ENCODE results near the gene RAB21. TPM values are rescaled to one million over a fixed set of nuclear protein-coding genes. Genes with fewer than 3 reads are reported as not detected.
"Not testable (repeated sequence)": the region's sequence is repeated elsewhere in the genome, so short reads cannot be mapped to it uniquely, and the experiment has no call there.

Gene RAB21
- total RNA-seq, 1 experiment from 2014 or later: 33.6 TPM

DNA sequence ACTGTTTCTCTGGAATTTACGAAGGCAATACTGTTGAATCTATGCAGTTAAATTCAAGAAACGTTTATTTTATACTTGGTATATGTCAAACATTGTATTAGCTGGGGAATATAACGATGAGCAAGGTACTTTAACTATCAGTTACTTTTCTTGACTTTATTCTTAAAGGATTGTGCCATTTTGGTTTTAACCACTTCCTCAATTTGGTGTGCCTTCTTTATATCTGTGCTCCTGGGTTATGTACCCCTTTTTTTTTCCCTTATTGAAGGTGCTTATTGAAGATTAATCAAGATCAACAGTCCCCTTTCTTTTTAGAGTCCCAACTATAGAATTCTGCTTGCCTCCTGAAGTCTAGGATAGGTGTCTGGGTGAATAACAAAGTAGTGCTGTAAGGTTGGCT is 5.8 kb downstream of the RAB21 start (continued):
- TF ChIP-seq, protein P1, sequence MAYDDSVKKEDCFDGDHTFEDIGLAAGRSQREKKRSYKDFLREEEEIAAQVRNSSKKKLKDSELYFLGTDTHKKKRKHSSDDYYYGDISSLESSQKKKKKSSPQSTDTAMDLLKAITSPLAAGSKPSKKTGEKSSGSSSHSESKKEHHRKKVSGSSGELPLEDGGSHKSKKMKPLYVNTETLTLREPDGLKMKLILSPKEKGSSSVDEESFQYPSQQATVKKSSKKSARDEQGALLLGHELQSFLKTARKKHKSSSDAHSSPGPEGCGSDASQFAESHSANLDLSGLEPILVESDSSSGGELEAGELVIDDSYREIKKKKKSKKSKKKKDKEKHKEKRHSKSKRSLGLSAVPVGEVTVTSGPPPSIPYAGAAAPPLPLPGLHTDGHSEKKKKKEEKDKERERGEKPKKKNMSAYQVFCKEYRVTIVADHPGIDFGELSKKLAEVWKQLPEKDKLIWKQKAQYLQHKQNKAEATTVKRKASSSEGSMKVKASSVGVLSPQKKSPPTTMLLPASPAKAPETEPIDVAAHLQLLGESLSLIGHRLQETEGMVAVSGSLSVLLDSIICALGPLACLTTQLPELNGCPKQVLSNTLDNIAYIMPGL (CRISPR knock-in tag; IDR thresholded peaks at IDR 0.05): no peak

- DNase-seq (ENCODE audit: low spot score); H3K4me3 Mint-ChIP-seq; H3K9me3 Mint-ChIP-seq; CTCF ChIA-PET; POLR2A ChIA-PET; ATAC-seq; H3K27ac Mint-ChIP-seq; H3K27me3 Mint-ChIP-seq (ENCODE audit: low read depth): not testable (repeated sequence)
- peaks cover 25% of the 10 kb centered on the region for H3K4me1 Mint-ChIP-seq
- H3K36me3 Mint-ChIP-seq: peaks cover 19% of the 10 kb centered on the region
These were observed 6.7 kb downstream of the RAB21 start for GRCh38 chr12:71761354-71761753.

- CTCF ChIA-PET: interaction anchor here (0.6 kb wide), 1 partner anchor 17 kb away, joined by 5 read pairs; no protein-coding TSS in a partner anchor
These were observed 9.2 kb downstream of the RAB21 start for GRCh38 chr12:71763677-71764379.

More at GRCh38 chr12:71763677-71764379, 9.2 kb downstream of the RAB21 start:
- POLR2A ChIA-PET: no interaction called here
- H3K4me1 Mint-ChIP-seq: peaks cover 19% of the 10 kb centered on the region
- 0 out of 2 replicates have a peak, but pooled peaks cover 4% of the 10 kb centered on the region for H3K36me3 Mint-ChIP-seq
- no peak overlapping the region for H3K4me3 Mint-ChIP-seq
- H3K9me3 Mint-ChIP-seq: no peaks in the 10 kb centered on the region
- TF ChIP-seq FOXK1 (CRISPR knock-in tag; IDR thresholded peaks at IDR 0.05): no peak
- no peak for TF ChIP-seq CTCF (IDR thresholded peaks at IDR 0.05)
- TF ChIP-seq ZNF671 (CRISPR knock-in tag; IDR thresholded peaks at IDR 0.05): no peak
- TF ChIP-seq NR2C2 (CRISPR knock-in tag; IDR thresholded peaks at IDR 0.05): no peak
- TF ChIP-seq IRF2 (CRISPR knock-in tag; IDR thresholded peaks at IDR 0.05; ENCODE audit: borderline replicate concordance, low read depth): no peak
- no peak for TF ChIP-seq ATF3 (CRISPR knock-in tag; conservative IDR thresholded peaks at IDR 0.05)
- TF ChIP-seq, protein P2, sequence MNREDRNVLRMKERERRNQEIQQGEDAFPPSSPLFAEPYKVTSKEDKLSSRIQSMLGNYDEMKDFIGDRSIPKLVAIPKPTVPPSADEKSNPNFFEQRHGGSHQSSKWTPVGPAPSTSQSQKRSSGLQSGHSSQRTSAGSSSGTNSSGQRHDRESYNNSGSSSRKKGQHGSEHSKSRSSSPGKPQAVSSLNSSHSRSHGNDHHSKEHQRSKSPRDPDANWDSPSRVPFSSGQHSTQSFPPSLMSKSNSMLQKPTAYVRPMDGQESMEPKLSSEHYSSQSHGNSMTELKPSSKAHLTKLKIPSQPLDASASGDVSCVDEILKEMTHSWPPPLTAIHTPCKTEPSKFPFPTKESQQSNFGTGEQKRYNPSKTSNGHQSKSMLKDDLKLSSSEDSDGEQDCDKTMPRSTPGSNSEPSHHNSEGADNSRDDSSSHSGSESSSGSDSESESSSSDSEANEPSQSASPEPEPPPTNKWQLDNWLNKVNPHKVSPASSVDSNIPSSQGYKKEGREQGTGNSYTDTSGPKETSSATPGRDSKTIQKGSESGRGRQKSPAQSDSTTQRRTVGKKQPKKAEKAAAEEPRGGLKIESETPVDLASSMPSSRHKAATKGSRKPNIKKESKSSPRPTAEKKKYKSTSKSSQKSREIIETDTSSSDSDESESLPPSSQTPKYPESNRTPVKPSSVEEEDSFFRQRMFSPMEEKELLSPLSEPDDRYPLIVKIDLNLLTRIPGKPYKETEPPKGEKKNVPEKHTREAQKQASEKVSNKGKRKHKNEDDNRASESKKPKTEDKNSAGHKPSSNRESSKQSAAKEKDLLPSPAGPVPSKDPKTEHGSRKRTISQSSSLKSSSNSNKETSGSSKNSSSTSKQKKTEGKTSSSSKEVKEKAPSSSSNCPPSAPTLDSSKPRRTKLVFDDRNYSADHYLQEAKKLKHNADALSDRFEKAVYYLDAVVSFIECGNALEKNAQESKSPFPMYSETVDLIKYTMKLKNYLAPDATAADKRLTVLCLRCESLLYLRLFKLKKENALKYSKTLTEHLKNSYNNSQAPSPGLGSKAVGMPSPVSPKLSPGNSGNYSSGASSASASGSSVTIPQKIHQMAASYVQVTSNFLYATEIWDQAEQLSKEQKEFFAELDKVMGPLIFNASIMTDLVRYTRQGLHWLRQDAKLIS (CRISPR knock-in tag; IDR thresholded peaks at IDR 0.05; ENCODE audit: borderline replicate concordance): no peak
- no peak for TF ChIP-seq ZNF232 (CRISPR knock-in tag; IDR thresholded peaks at IDR 0.05)
- no peak for TF ChIP-seq CREB1 (CRISPR knock-in tag; IDR thresholded peaks at IDR 0.05)
- TF ChIP-seq GABPB1 (CRISPR knock-in tag; IDR thresholded peaks at IDR 0.05): no peak
- no peak for TF ChIP-seq SOX15 (CRISPR knock-in tag; IDR thresholded peaks at IDR 0.05)
- TF ChIP-seq MLX (CRISPR knock-in tag; IDR thresholded peaks at IDR 0.05): no peak
- no peak for TF ChIP-seq CREM (CRISPR knock-in tag; IDR thresholded peaks at IDR 0.05)
- TF ChIP-seq EMX1 (CRISPR knock-in tag; IDR thresholded peaks at IDR 0.05): no peak
- TF ChIP-seq, protein P3, sequence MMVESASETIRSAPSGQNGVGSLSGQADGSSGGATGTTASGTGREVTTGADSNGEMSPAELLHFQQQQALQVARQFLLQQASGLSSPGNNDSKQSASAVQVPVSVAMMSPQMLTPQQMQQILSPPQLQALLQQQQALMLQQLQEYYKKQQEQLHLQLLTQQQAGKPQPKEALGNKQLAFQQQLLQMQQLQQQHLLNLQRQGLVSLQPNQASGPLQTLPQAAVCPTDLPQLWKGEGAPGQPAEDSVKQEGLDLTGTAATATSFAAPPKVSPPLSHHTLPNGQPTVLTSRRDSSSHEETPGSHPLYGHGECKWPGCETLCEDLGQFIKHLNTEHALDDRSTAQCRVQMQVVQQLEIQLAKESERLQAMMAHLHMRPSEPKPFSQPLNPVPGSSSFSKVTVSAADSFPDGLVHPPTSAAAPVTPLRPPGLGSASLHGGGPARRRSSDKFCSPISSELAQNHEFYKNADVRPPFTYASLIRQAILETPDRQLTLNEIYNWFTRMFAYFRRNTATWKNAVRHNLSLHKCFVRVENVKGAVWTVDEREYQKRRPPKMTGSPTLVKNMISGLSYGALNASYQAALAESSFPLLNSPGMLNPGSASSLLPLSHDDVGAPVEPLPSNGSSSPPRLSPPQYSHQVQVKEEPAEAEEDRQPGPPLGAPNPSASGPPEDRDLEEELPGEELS (CRISPR knock-in tag; IDR thresholded peaks at IDR 0.05): no peak
- no peak for TF ChIP-seq GTF2I (CRISPR knock-in tag; conservative IDR thresholded peaks at IDR 0.05)
- DNase-seq (ENCODE audit: low spot score) (no peak), ATAC-seq (no peak)
- no peaks in the 10 kb centered on the region for H3K27me3 Mint-ChIP-seq (ENCODE audit: low read depth)
- no peak overlapping the region for H3K27ac Mint-ChIP-seq
